HG03095 (cell line): Measurements from ENCODE around the gene FHIT.
"Not testable (repeated sequence)": the region's sequence is repeated elsewhere in the genome, so short reads cannot be mapped to it uniquely, and the experiment has no call there.

ENCODE experiments used
- ATAC-seq: cut with Tn5 transposase; IDR thresholded peaks from one replicate; pipeline ENCODE4 v1.9.1; 2021; ENCODE audit warnings: moderate library complexity; ENCODE audit not compliant: unreplicated experiment

FHIT gene

GRCh38 chr3:59994732-59995304, 1256.4 kb downstream of the FHIT start:
- ATAC-seq = no peak

GRCh38 chr3:59992578-59992977, 1258.7 kb downstream of the FHIT start:
- ATAC-seq = no peak

GRCh38 chr3:59990915-59991314, 1260.3 kb downstream of the FHIT start:
- ATAC-seq = no peak

GRCh38 chr3:59982510-59982909, 1268.7 kb downstream of the FHIT start:
- no peak for ATAC-seq

GRCh38 chr3:59981377-59981776, 1269.9 kb downstream of the FHIT start:
- ATAC-seq = no peak

GRCh38 chr3:59980576-59980975, 1270.7 kb downstream of the FHIT start:
- ATAC-seq = no peak

- ATAC-seq = no peak
Measured at GRCh38 chr3:59979542-59979941, 1271.7 kb downstream of the FHIT start.

GRCh38 chr3:59978979-59979378, 1272.3 kb downstream of the FHIT start:
- ATAC-seq = peak; percentile 80

GRCh38 chr3:59970796-59971195, 1280.5 kb downstream of the FHIT start:
- ATAC-seq = no peak

- ATAC-seq = no peak
Measured at GRCh38 chr3:59970376-59970775, 1280.9 kb downstream of the FHIT start.

- no peak for ATAC-seq
Measured at GRCh38 chr3:59968513-59969045, 1282.7 kb downstream of the FHIT start.

- no peak for ATAC-seq
Measured at GRCh38 chr3:59963676-59964075, 1287.6 kb downstream of the FHIT start.

- no peak for ATAC-seq
Measured at GRCh38 chr3:59957150-59957549, 1294.1 kb downstream of the FHIT start.

GRCh38 chr3:59953104-59953503, 1298.1 kb downstream of the FHIT start:
- no peak for ATAC-seq

GRCh38 chr3:59949311-59949710, 1301.9 kb downstream of the FHIT start:
- no peak for ATAC-seq

- ATAC-seq = no peak
Measured at GRCh38 chr3:59946401-59946800, 1304.9 kb downstream of the FHIT start.

GRCh38 chr3:59940718-59941117, 1310.5 kb downstream of the FHIT start:
- no peak for ATAC-seq

GRCh38 chr3:59939826-59940426, 1311.3 kb downstream of the FHIT start:
- ATAC-seq = no peak

- no peak for ATAC-seq
Measured at GRCh38 chr3:59938828-59939227, 1312.4 kb downstream of the FHIT start.

- ATAC-seq = no peak
Measured at GRCh38 chr3:59937201-59937600, 1314.1 kb downstream of the FHIT start.

GRCh38 chr3:59936472-59936871, 1314.8 kb downstream of the FHIT start:
- ATAC-seq = no peak

- ATAC-seq = peak; percentile 100
Measured at GRCh38 chr3:59935025-59935424, 1316.2 kb downstream of the FHIT start.

- ATAC-seq = not testable (repeated sequence)
Measured at GRCh38 chr3:59934560-59934959, 1316.7 kb downstream of the FHIT start.
